ENCODE results near the gene PPARG. TPM values are rescaled to one million over a fixed set of nuclear protein-coding genes. Genes with fewer than 3 reads are reported as not detected.

PPARG gene
- total and polyA plus RNA-seq, 2 of the 13 experiments (the other 11 are each of a cell fraction or from before 2014, with no cell fraction given): 13.9 to 58.3 TPM

- 98% methylated on average over 4 of the region's 4 CpGs for WGBS (ENCODE audit: low lambda C conversion rate)
- FAIRE-seq: no peak
- no peak overlapping the region for H3K27ac ChIP-seq (ENCODE audit: extremely low read length, insufficient read depth, low read length)
- CTCF ChIA-PET (ENCODE audit: low intra/inter-chr PET ratio, low total read pairs): no interaction called here
- no peaks in the 10 kb centered on the region for H4K20me1 ChIP-seq (ENCODE audit: insufficient read depth, low read length)
- intact Hi-C loops (cut with micrococcal nuclease; ENCODE audit: unreplicated experiment) (no loop called here), in situ Hi-C loops (cut with HindIII; ENCODE audit: extremely low pct_ligation_motif_present, low pct_unique_long_range_greater_than_20kb) (no loop called here)
- no peak overlapping the region for H3K9ac ChIP-seq (ENCODE audit: insufficient read depth, low read depth, low read length)
- peaks cover 27% of the 10 kb centered on the region for H3K4me1 ChIP-seq (ENCODE audit: insufficient read depth, low read length)
- H3K4me2 ChIP-seq (ENCODE audit: low read depth, low read length): no peak overlapping the region
- no peaks in the 10 kb centered on the region for H3K79me2 ChIP-seq (ENCODE audit: insufficient read depth, low read length)
- no peak overlapping the region for H3K4me3 ChIP-seq (replicated peaks in 1 of 3; ENCODE audit: insufficient read depth in 1 of 3, low read depth in 2 of 3, low read length in 3 of 3)
- POLR2A ChIA-PET: no interaction called here
- H3K36me3 ChIP-seq (replicated peaks in 1 of 2; ENCODE audit: control insufficient read depth in 1 of 2, insufficient read depth in 2 of 2, low read length in 2 of 2): 0 out of 5 replicates have a peak, but pooled peaks cover 0 to 6% of the 10 kb centered on the region in 2 experiments
- no peak overlapping the region for H2AFZ ChIP-seq (ENCODE audit: low read length)
- BruUV-seq (replicated peaks): no TSS peak
- TF ChIP-seq PTBP1 (IDR thresholded peaks at IDR 0.05; ENCODE audit: low read depth, low read length, poor library complexity, severe bottlenecking) (no peak), ZBTB33 (CRISPR knock-in tag; IDR thresholded peaks at IDR 0.05) (no peak), STAG1 (CRISPR knock-in tag; IDR thresholded peaks at IDR 0.05) (no peak), CBX1 (IDR thresholded peaks at IDR 0.05; ENCODE audit: low read depth) (no peak), ZFP41 (CRISPR knock-in tag; IDR thresholded peaks at IDR 0.05; ENCODE audit: borderline replicate concordance) (no peak), BORCS8-MEF2B (CRISPR knock-in tag; IDR thresholded peaks at IDR 0.05) (no peak), KLF6 (CRISPR knock-in tag; IDR thresholded peaks at IDR 0.05) (no peak), ZNF451 (CRISPR knock-in tag; IDR thresholded peaks at IDR 0.05) (no peak)
- no peaks in the 10 kb centered on the region for H3K9me3 ChIP-seq (ENCODE audit: low read length)
- H3K27me3 ChIP-seq (ENCODE audit: control insufficient read depth in 1 of 2, insufficient read depth in 2 of 2, low read length in 2 of 2): no peaks in the 10 kb centered on the region
- no peak for DNase-seq (ENCODE audit: low spot score)
- ATAC-seq: no peak
These were observed 112.3 kb downstream of the PPARG start for GRCh38 chr3:12401208-12401607.

Data from HepG2 (cell line).